ENCODE measurements around the gene BACH2. TPM values are rescaled to one million over a fixed set of nuclear protein-coding genes. Genes with fewer than 3 reads are reported as not detected.
"Not testable (repeated sequence)": the region's sequence is repeated elsewhere in the genome, so short reads cannot be mapped to it uniquely, and the experiment has no call there.

BACH2 gene
- total RNA-seq, 1 donor from 2014 or later = 5.0 TPM

DNA sequence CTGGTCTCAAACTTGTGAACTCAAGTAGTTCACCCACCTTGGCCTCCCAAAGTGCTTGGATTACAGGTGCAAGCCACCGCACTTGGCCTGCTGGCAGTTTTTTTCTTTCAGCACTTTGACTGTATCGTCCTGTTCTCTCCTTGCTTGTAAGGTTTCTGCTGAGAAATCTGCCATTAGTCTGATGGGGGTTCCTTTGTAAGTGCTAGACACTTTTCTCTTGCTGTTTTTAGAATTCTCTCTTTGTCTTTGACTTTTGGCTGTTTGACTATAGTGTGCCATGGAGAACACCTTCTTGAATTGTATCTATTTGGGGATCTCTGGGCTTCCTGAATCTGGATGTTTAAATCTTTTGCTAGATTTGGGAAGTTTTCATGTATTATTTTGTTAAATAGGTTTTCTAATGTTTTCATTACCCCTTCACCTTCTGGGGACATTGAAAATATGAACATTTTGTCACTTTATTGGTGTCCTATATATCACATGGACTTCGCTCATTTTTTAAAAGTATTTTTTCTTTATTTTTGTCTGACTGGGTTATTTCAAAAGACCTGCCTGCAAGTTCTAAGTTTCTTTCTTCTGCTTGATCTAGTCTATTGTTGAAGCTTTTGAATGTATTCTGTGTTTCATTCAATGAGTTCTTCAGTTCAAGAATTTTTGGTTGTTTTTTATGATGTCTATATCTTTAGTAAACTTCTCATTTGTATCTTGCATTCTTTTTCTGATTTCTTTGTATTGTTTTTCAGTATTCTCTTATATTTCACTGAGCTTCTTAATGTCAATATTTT, 380.3 kb downstream of the BACH2 start:
- no peak for DNase-seq (ENCODE audit: low read depth)
- TF ChIP-seq, protein P1, sequence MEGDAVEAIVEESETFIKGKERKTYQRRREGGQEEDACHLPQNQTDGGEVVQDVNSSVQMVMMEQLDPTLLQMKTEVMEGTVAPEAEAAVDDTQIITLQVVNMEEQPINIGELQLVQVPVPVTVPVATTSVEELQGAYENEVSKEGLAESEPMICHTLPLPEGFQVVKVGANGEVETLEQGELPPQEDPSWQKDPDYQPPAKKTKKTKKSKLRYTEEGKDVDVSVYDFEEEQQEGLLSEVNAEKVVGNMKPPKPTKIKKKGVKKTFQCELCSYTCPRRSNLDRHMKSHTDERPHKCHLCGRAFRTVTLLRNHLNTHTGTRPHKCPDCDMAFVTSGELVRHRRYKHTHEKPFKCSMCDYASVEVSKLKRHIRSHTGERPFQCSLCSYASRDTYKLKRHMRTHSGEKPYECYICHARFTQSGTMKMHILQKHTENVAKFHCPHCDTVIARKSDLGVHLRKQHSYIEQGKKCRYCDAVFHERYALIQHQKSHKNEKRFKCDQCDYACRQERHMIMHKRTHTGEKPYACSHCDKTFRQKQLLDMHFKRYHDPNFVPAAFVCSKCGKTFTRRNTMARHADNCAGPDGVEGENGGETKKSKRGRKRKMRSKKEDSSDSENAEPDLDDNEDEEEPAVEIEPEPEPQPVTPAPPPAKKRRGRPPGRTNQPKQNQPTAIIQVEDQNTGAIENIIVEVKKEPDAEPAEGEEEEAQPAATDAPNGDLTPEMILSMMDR (IDR thresholded peaks at IDR 0.05; ENCODE audit: insufficient read depth, low read length, poor library complexity, severe bottlenecking) = no peak

DNA sequence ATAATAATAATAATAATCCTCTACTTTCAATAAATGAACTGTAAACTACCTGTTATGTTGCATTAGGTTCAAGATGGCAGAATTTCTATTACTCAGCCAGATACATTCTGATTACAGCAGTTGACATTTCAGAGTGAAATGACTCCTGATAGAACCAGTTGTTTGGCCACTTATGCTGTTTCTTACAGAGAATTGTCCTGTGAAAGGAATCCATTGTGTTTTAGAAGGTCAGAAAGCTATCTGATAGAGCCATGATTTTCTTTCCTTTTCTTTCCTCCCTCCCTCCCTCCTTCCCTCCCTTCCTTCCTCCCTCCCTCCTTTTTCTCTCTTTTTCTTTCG, 385.8 kb downstream of the BACH2 start:
- Histone ChIP-seq H3K27me3 (ENCODE audit: control insufficient read depth, insufficient read depth, low read length) (no peaks in the 10 kb centered on the region), H3K4me3 (ENCODE audit: low read depth, low read length) (no peak overlapping the region), H3K36me3 (ENCODE audit: control insufficient read depth, insufficient read depth, low read length) (no peaks in the 10 kb centered on the region)
- TF ChIP-seq, protein P1 (IDR thresholded peaks at IDR 0.05; ENCODE audit: insufficient read depth, low read length, poor library complexity, severe bottlenecking) = no peak
- no peak for DNase-seq (ENCODE audit: low read depth)

More for the DNA sequence above, 380.3 kb downstream of the BACH2 start:
- no peaks in the 10 kb centered on the region for H3K27me3 ChIP-seq (ENCODE audit: control insufficient read depth, insufficient read depth, low read length)
- no peaks in the 10 kb centered on the region for H3K36me3 ChIP-seq (ENCODE audit: control insufficient read depth, insufficient read depth, low read length)
- no peak overlapping the region for H3K4me3 ChIP-seq (ENCODE audit: low read depth, low read length)

DNA sequence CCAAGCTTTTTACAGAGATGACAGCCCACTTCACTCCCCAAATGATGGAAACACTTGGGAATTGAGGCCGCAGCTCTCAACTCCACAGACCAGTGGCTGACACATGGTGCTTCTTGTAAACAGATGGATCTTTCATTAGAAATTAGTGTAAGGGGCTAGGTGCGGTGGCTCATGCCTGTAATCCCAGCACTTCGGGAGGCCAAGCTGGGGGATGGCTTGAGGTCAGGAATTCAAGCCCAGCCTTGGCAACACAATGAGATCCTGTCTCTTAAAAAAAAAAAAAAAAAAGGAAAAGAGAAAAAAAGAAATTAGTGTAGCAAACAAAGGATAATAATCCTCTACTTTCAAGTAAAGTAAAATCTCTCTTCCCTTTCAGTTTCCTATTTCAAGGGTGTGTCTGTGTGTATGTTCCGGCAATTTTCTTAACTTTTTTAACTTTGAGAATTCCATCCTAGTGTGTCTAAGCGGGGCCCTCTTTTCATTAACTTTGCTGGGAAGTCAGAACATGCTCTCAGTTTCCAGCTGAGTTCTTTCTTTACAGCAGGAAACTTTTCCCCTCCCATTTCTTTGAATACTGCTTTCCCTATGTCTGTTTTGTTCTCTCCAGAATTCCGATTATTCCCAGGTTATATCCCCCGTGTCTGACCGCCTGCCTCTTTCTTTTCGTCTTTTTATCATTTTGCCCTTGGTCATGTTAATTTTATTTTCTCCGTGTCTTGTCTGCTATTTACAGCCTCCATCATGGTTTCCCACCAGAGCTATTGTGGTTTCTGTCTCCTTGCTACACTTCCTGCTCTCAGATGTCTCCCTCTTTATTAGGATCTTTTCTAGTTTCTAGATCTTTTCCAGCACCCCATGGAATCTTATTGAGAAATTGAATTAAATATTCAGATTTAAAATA, 386.4 kb downstream of the BACH2 start:
- H3K27me3 ChIP-seq (ENCODE audit: control insufficient read depth, insufficient read depth, low read length); H3K36me3 ChIP-seq (ENCODE audit: control insufficient read depth, insufficient read depth, low read length); H3K4me3 ChIP-seq (ENCODE audit: low read depth, low read length); DNase-seq (ENCODE audit: low read depth): not testable (repeated sequence)

DNA sequence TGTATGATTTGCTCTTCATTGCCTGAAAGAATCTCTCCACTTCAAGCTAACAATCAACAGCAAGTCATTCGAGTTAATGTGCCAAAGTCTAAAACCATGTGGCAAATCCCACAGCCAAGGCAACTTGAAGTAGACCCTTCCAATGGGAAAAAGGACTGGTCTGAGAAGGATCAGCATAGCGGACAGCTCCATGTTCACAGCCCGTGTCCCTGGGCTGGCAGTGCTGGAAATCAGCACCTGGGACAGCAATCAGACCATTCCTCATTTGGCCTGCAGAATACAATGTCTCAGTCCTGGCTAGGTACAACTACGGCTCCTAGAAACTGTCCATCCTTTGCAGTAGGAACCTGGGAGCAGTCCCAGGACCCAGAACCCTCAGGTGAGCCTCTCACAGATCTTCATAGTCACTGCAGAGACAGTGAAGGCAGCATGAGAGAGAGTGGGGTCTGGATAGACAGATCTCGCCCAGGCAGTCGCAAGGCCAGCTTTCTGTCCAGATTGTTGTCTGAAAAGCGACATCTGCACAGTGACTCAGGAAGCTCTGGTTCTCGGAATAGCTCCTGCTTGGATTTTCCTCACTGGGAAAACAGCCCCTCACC, 401.3 kb downstream of the BACH2 start:
- TF ChIP-seq, protein P1 (IDR thresholded peaks at IDR 0.05; ENCODE audit: insufficient read depth, low read length, poor library complexity, severe bottlenecking) = no peak
- Histone ChIP-seq H3K27me3 (ENCODE audit: control insufficient read depth, insufficient read depth, low read length) (peaks cover 3% of the 10 kb centered on the region), H3K4me3 (ENCODE audit: low read depth, low read length) (no peak overlapping the region), H3K36me3 (ENCODE audit: control insufficient read depth, insufficient read depth, low read length) (no peaks in the 10 kb centered on the region)
- peak; percentile 42 for DNase-seq (ENCODE audit: low read depth)

DNA sequence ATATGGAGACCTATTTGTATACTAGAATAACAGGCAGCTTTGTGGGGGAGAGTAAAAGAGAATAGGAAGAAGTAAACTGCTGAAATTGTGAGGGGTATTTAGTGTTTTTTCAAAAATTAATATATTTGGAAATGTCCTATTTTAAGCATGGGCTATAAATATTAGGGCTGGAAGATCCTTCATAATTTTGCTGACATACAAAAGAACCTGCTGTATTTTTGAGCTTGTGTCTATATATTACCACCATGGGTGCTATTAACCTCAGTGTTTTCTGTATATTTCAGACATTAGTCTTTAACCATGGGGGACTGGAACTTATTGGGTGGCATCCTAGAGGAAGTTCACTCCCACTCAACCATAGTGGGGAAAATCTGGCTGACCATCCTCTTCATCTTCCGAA, 402.5 kb downstream of the BACH2 start, which contains the start of gene GJA10:
GJA10 (plus strand) TSS at position 301 of the 400 bp plus-strand sequence; CDS start at position 301, 0 bp downstream.
- TF ChIP-seq, protein P1 (IDR thresholded peaks at IDR 0.05; ENCODE audit: insufficient read depth, low read length, poor library complexity, severe bottlenecking) = no peak
- H3K4me3 ChIP-seq (ENCODE audit: low read depth, low read length) = no peak within 1 kb of the TSS
- no peak for DNase-seq (ENCODE audit: low read depth)

DNA sequence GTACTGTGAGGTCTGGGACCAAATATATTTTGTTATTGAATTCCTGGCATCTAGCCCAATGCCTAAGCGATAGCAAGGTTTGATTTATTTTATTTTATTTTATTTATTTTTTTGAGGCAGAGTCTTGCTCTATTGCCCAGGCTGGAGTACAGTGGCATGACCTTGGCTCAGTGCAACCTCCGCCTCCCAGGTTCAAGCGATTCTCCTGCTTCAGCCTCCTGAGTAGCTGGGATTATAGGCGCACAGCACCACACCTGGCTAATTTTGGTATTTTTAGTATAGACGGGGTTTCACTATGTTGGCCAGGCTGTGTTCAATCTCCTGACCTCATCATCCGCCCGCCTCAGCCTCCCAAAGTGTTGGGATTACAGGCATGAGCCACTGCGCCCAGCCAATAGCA, 404.1 kb downstream of the BACH2 start:
- H3K27me3 ChIP-seq (ENCODE audit: control insufficient read depth, insufficient read depth, low read length); H3K36me3 ChIP-seq (ENCODE audit: control insufficient read depth, insufficient read depth, low read length); H3K4me3 ChIP-seq (ENCODE audit: low read depth, low read length); DNase-seq (ENCODE audit: low read depth): not testable (repeated sequence)
- TF ChIP-seq, protein P1 (IDR thresholded peaks at IDR 0.05; ENCODE audit: insufficient read depth, low read length, poor library complexity, severe bottlenecking) = peak; percentile 9

More for the DNA sequence above, 402.5 kb downstream of the BACH2 start, which contains the start of gene GJA10:
- peaks cover 3% of the 10 kb centered on the region for H3K27me3 ChIP-seq (ENCODE audit: control insufficient read depth, insufficient read depth, low read length)
- no peaks in the 10 kb centered on the region for H3K36me3 ChIP-seq (ENCODE audit: control insufficient read depth, insufficient read depth, low read length)

DNA sequence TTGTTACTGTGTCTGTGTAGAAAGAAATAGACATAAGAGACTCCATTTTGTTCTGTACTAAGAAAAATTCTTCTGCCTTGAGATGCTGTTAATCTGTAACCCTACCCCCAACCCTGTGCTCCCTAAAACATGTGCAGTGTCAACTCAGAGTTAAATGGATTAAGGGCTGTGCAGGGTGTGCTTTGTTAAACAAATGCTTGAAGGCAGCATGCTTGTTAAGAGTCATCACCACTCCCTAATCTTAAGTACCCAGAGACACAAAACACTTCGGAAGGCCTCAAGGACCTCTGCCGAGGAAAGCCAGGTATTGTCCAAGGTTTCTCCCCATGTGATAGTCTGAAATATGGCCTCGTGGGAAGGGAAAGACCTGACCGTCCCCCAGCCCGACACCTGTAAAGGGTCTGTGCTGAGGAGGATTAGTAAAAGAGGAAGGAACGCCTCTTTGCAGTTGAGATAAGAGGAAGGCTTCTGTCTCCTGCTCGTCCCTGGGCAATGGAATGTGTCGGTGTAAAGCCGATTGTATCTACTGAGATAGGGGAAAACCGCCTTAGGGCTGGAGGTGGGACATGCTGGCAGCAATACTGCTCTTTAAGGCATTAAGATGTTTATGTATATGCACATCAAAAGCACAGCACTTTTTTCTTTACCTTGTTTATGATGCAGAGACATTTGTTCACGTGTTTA, 405.7 kb downstream of the BACH2 start:
- not testable (repeated sequence) for H3K36me3 ChIP-seq (ENCODE audit: control insufficient read depth, insufficient read depth, low read length); DNase-seq (ENCODE audit: low read depth); H3K4me3 ChIP-seq (ENCODE audit: low read depth, low read length); H3K27me3 ChIP-seq (ENCODE audit: control insufficient read depth, insufficient read depth, low read length)

Data from kidney epithelial cell (primary cell).